Neuronal stem cell (in vitro differentiated cells): ENCODE measurements around the gene IGSF6.
"Not testable (repeated sequence)": the region's sequence is repeated elsewhere in the genome, so short reads cannot be mapped to it uniquely, and the experiment has no call there.

Experiments used
- DNase-seq: peaks from one replicate; pipeline ENCODE4 v3.0.0-alpha.2; 2013; ENCODE audit warnings: low spot score
- H2AFZ ChIP-seq: one replicate; pipeline ENCODE4 v1.6.1; 2013; ENCODE audit warnings: mild to moderate bottlenecking, low read length, inconsistent platforms
- H2AK5ac ChIP-seq: 2 replicates; pipeline ENCODE4 v1.6.1; 2013; ENCODE audit warnings: low read depth, mild to moderate bottlenecking, inconsistent platforms, low read length, moderate library complexity, mixed read lengths
- H2BK120ac ChIP-seq: 2 replicates; pipeline ENCODE4 v1.6.1; 2013; ENCODE audit warnings: low read depth, mild to moderate bottlenecking, inconsistent platforms, low read length, moderate library complexity, mixed read lengths
- H2BK12ac ChIP-seq: one replicate; pipeline ENCODE4 v1.6.1; 2013; ENCODE audit warnings: low read length, inconsistent platforms
- H2BK15ac ChIP-seq: 2 replicates; pipeline ENCODE4 v1.6.1; 2013; ENCODE audit warnings: mild to moderate bottlenecking, low read length, inconsistent platforms, mixed read lengths
- H2BK5ac ChIP-seq: one replicate; pipeline ENCODE4 v1.6.1; 2013; ENCODE audit warnings: inconsistent platforms, mild to moderate bottlenecking, low read length, moderate library complexity
- H3K14ac ChIP-seq: one replicate; pipeline ENCODE4 v1.6.1; 2013; ENCODE audit warnings: low read length, inconsistent platforms
- H3K18ac ChIP-seq: 2 replicates; pipeline ENCODE4 v1.6.1; 2013; ENCODE audit warnings: low read length, inconsistent platforms
- H3K23ac ChIP-seq: 2 replicates; pipeline ENCODE4 v1.6.1; 2013; ENCODE audit warnings: low read depth, mild to moderate bottlenecking, mixed read lengths, low read length, inconsistent platforms; ENCODE audit not compliant: poor library complexity
- H3K27ac ChIP-seq: replicated peaks from 3 replicates; pipeline ENCODE4 v1.5.1; 2013; ENCODE audit warnings: low read length, inconsistent platforms
- H3K27me3 ChIP-seq, 3 experiments: 2 replicates each; pipeline ENCODE4 v1.6.1; 2013; ENCODE audit warnings: low read length in 3 of 3, mild to moderate bottlenecking in 2 of 3, inconsistent platforms in 1 of 3, low read depth in 1 of 3, mixed read lengths in 1 of 3, moderate library complexity in 1 of 3; ENCODE audit not compliant: control insufficient read depth in 3 of 3, insufficient read depth in 3 of 3
- H3K36me3 ChIP-seq, 2 donors: replicated peaks in 1 of 2; 2 replicates each; pipeline ENCODE4 v1.6.1; 2013; ENCODE audit warnings: low read length in 2 of 2; ENCODE audit not compliant: control insufficient read depth in 2 of 2, insufficient read depth in 2 of 2
- H3K4ac ChIP-seq: 2 replicates; pipeline ENCODE4 v1.6.1; 2013; ENCODE audit warnings: inconsistent platforms, mild to moderate bottlenecking, low read length, moderate library complexity
- H3K4me1 ChIP-seq, 2 donors: 1 replicate in 1 of 2; 2 replicates in 1 of 2; pipeline ENCODE4 v1.6.1; 2013; ENCODE audit warnings: low read length in 2 of 2, low read depth in 1 of 2; ENCODE audit not compliant: control insufficient read depth in 2 of 2, insufficient read depth in 1 of 2
- H3K4me2 ChIP-seq: one replicate; pipeline ENCODE4 v1.6.1; 2013; ENCODE audit warnings: mild to moderate bottlenecking, low read length, inconsistent platforms; ENCODE audit not compliant: insufficient read depth, poor library complexity, severe bottlenecking
- H3K4me3 ChIP-seq, 2 donors: 2 replicates each; pipeline ENCODE4 v1.5.1; 2013; ENCODE audit warnings: low read length in 2 of 2, mild to moderate bottlenecking in 2 of 2, inconsistent platforms in 1 of 2, moderate library complexity in 1 of 2
- H3K79me1 ChIP-seq: one replicate; pipeline ENCODE4 v1.6.1; 2013; ENCODE audit warnings: low read depth, mild to moderate bottlenecking, inconsistent platforms, low read length, moderate library complexity
- H3K9ac ChIP-seq: one replicate; pipeline ENCODE4 v1.6.1; 2013; ENCODE audit warnings: mild to moderate bottlenecking, low read depth, low read length, inconsistent platforms; ENCODE audit not compliant: poor library complexity
- H3K9me3 ChIP-seq, 2 donors: replicated peaks in 1 of 2; 2 replicates each; pipeline versions ENCODE3 to v1.6.1; 2013; ENCODE audit warnings: low read length in 2 of 2, mild to moderate bottlenecking in 2 of 2, inconsistent platforms in 1 of 2, low read depth in 1 of 2, mixed read lengths in 1 of 2, moderate library complexity in 1 of 2; ENCODE audit not compliant: control insufficient read depth in 2 of 2, insufficient read depth in 1 of 2
- H4K8ac ChIP-seq: one replicate; pipeline ENCODE4 v1.6.1; 2013; ENCODE audit warnings: low read depth, mild to moderate bottlenecking, inconsistent platforms, low read length, moderate library complexity
- H4K91ac ChIP-seq: one replicate; pipeline ENCODE4 v1.6.1; 2013; ENCODE audit warnings: low read length, low read depth, mild to moderate bottlenecking, inconsistent platforms; ENCODE audit not compliant: poor library complexity
- WGBS, 2 donors: extraction: QIAGEN DNeasy Blood & Tissue Kit; methylation state at CpG; one replicate each; pipeline ENCODE4 v1.1.7; 2013; ENCODE audit warnings: missing lambda C conversion rate in 2 of 2, mixed read lengths in 1 of 2; ENCODE audit not compliant: insufficient read length in 2 of 2, insufficient replicate concordance in 1 of 2; ENCODE audit errors: extremely low coverage in 2 of 2; 5-methylcytosine and 5-hydroxymethylcytosine counted together

The IGSF6 gene

DNA sequence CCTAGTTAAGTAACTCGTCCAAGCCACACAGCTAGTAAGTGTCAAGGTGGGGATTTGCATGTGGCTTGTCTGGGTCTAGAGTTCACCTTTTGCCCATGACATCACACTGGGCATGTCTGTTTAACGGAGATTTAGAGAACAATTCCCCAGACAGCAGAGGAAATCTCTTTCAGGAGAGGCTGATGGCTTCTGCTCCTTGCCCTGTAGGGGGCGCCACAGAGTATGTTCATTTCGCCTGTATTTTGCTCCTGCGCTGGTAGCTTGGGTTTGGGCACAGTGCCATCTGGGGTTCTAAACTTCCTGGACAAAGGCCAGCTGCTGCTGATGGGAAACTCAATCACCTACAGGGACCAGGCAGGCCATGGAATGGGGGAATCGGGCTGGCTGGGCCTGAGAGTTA, 31.8 kb upstream of the IGSF6 start:
- Histone ChIP-seq H3K4ac (no peak overlapping the region), H3K23ac (no peak overlapping the region), H3K27ac (no peak overlapping the region), H3K4me3 (no peak overlapping the region), H3K36me3 (no peaks in the 10 kb centered on the region), H3K4me1 (no peaks in the 10 kb centered on the region), H2BK12ac (no peak overlapping the region), H3K9ac (no peak overlapping the region), H3K4me2 (no peak overlapping the region), H2BK15ac (no peak overlapping the region), H3K27me3 (no peaks in the 10 kb centered on the region), H3K14ac (no peak overlapping the region), H2AK5ac (no peak overlapping the region), H4K91ac (no peak overlapping the region), H2AFZ (no peak overlapping the region), H2BK120ac (no peak overlapping the region), H2BK5ac (no peak overlapping the region), H3K79me1 (no peaks in the 10 kb centered on the region), H3K9me3 (peaks cover 0 to 2% of the 10 kb centered on the region in 2 donors), H4K8ac (no peak overlapping the region), H3K18ac (no peak overlapping the region)
- DNase-seq = no peak
- WGBS, 2 donors = no CpG with 5 or more reads among the region's 6 CpGs

GRCh38 chr16:21683184-21683583, 30.8 kb upstream of the IGSF6 start:
- H3K4me1 ChIP-seq = no peaks in the 10 kb centered on the region
- no peaks in the 10 kb centered on the region for H3K36me3 ChIP-seq
- H2BK12ac ChIP-seq = no peak overlapping the region
- H3K4me3 ChIP-seq = no peak overlapping the region
- no peak overlapping the region for H2BK5ac ChIP-seq
- H3K23ac ChIP-seq = no peak overlapping the region
- no peak overlapping the region for H2AFZ ChIP-seq
- H3K27me3 ChIP-seq = no peaks in the 10 kb centered on the region
- H3K79me1 ChIP-seq = no peaks in the 10 kb centered on the region
- no CpG with 5 or more reads among the region's 3 CpGs for WGBS, 2 donors
- H3K9ac ChIP-seq = peak overlapping the region; percentile 15
- H4K91ac ChIP-seq = no peak overlapping the region
- H3K9me3 ChIP-seq = peaks cover 0 to 2% of the 10 kb centered on the region in 2 donors
- H3K14ac ChIP-seq = no peak overlapping the region
- H3K4me2 ChIP-seq = no peak overlapping the region
- no peak overlapping the region for H4K8ac ChIP-seq
- no peak overlapping the region for H2AK5ac ChIP-seq
- H3K18ac ChIP-seq = no peak overlapping the region
- H3K27ac ChIP-seq = no peak overlapping the region
- no peak overlapping the region for H2BK120ac ChIP-seq
- no peak overlapping the region for H2BK15ac ChIP-seq
- DNase-seq = no peak
- H3K4ac ChIP-seq = no peak overlapping the region

- H3K14ac ChIP-seq, H3K9me3 ChIP-seq, H3K36me3 ChIP-seq, H3K18ac ChIP-seq, H3K9ac ChIP-seq, H3K4me1 ChIP-seq, H2AK5ac ChIP-seq, H2BK120ac ChIP-seq, H3K27me3 ChIP-seq, H2BK15ac ChIP-seq, H3K4ac ChIP-seq, H2BK12ac ChIP-seq, H3K79me1 ChIP-seq, H4K91ac ChIP-seq, H2AFZ ChIP-seq, H3K4me3 ChIP-seq, H3K23ac ChIP-seq, H2BK5ac ChIP-seq, H3K4me2 ChIP-seq, H4K8ac ChIP-seq, H3K27ac ChIP-seq, DNase-seq: not testable (repeated sequence)
- no CpG with 5 or more reads among the region's 5 CpGs for WGBS, 2 donors
Observed at GRCh38 chr16:21680714-21681113, 28.3 kb upstream of the IGSF6 start.

DNA sequence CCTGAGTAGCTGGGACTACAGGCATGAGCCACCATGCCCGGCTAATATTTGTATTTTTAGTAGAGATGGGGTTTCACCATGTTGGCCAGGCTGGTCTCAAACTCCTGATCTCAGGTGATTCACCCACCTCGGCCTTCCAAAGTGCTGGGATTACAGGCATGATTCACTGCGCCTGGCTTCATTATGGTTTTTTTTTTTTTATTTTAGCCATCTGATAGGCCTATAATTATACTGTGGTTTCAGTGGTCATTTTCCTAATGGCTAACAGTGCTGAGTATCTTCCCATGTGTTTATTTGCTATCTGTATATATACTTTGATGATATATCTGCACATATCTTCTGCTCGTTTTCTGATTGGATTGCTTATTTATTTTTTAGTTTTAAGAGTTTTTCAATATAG, 22.0 kb upstream of the IGSF6 start:
- not testable (repeated sequence) for H2BK15ac ChIP-seq, H3K9ac ChIP-seq, H3K4me2 ChIP-seq, H3K27ac ChIP-seq, H3K4ac ChIP-seq, H2BK5ac ChIP-seq, DNase-seq, H3K36me3 ChIP-seq, H3K9me3 ChIP-seq, H4K8ac ChIP-seq, H3K14ac ChIP-seq, H4K91ac ChIP-seq, H2BK12ac ChIP-seq, H3K23ac ChIP-seq, H2AK5ac ChIP-seq, H2BK120ac ChIP-seq, H3K4me1 ChIP-seq, H3K27me3 ChIP-seq, H2AFZ ChIP-seq, H3K79me1 ChIP-seq, H3K18ac ChIP-seq, H3K4me3 ChIP-seq
- no CpG with 5 or more reads among the region's 4 CpGs for WGBS, 2 donors
